NCI-H526 (cell line): ENCODE results near the gene PRDM15.

Source experiments
- DNase-seq, 2 experiments: peaks; one replicate each; lab custom pipeline; 2025; lab: John Stamatoyannopoulos, UW

PRDM15 gene

DNA sequence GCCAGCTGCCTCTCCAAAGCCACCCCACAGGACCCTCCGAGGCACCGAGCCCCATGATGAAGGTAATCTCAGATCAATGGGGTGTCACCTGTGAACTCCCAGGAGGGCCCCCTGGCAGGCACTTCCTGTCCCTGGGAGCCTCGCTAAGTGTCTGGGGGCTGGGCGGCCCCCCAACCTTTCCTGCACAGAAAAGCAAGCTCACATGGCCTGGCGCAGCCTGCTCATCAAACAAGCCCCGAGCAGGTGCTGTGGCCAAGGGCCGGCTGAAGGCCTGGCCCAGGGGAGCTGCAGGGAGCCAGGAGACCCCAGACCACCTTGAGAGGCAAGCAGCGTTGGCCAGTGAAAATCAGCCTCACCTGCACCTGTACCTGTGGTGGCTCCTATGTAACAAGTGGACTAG lies 115.1 kb downstream of the PRDM15 start:
- DNase-seq, result no peak

GRCh38 chr21:41763398-41763931 lies 115.7 kb downstream of the PRDM15 start:
- DNase-seq, result peak; percentile 44 to 76

DNA sequence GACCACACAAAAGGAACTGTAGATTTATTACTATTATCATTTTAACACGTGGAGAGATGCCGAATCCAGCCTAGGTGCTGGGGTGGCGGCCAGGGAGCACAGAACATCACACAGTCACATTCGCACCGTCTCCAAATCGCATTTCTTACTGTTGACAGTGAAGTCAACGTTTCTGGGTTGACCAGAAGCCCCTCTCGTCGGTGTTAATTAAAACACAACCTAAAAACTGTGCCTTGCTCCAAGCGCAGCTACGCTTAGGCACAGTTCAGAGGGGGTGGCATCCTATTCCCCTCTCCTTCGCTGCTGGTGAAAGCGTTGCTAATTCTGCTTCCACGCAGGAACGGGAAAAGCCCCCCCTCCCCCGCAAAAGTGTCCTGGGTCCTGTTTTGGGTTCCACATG lies 116.4 kb downstream of the PRDM15 start:
- DNase-seq, result no peak

DNA sequence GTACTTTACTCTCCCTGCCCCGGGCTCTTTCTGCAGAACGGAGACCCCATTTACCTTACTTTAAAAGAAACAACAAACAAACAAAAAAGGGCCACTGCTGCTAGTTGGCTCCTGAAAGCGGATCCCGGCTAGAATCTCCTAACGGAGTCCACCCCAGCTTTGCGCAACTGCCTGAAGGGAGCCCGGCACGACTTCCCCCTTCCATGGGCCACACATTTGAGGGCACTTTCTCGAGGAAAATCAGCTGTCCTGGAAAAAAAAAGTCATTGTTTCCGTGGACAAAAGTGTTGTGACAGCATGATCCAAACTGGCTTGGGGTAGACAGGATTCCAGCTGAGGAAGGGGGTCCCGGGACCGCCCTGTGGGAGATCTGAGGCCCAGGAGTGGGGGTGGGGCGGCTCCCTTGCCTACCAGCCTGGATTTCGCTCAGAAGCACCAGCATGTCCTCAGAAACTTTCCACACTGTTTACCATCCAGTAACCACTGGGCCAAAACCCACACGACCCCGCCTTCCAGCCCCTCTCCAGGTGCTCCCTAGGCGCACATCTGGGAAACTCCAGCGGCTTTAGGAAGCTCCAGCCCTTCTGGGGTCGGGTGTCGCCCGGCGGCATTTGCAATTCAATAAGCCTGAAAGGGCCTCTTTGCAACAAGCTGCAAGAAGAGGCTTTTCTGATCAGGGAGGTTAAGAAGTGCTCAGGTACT lies 117.1 kb downstream of the PRDM15 start:
- peak; percentile 24 to 85 for DNase-seq

DNA sequence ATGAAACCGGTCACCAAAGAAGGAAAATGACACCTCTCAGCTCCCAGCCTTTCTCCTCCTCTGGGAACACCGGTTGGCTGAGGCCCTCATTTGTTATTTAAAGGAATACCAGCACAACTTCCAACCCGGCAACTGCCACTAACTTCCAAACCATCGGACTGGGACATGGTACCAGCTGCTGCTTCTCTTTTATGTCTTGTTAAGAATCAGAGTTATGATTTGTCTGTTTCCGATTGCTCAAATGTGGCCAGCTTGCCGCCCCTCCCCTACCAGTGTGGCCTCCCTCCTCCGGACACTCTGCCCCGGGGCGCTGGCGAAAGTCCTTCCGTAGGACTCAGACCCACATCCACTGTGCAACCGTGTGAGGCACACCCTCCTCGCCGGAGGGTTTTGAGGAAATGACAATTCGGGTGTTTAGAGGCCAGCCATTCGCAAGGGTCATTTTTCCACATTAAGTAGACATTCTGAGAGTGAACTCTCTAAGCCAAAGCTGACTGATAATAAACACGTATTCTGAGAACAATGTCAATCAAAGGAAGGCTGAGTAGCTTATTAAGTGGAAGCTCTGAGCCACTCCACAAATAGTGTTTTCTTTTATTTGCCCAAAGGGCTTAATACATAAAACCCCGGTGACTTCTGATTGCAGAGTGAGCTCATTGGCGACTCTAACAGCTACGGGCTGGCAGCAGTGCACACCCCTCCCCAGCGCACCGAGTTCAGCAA lies 117.8 kb downstream of the PRDM15 start:
- peak; percentile 66 to 78 for DNase-seq

GRCh38 chr21:41760411-41760810 lies 118.7 kb downstream of the PRDM15 start:
- no peak for DNase-seq

GRCh38 chr21:41759926-41760325 lies 119.2 kb downstream of the PRDM15 start:
- no peak for DNase-seq

GRCh38 chr21:41759214-41759840 lies 119.8 kb downstream of the PRDM15 start:
- DNase-seq, result no peak

DNA sequence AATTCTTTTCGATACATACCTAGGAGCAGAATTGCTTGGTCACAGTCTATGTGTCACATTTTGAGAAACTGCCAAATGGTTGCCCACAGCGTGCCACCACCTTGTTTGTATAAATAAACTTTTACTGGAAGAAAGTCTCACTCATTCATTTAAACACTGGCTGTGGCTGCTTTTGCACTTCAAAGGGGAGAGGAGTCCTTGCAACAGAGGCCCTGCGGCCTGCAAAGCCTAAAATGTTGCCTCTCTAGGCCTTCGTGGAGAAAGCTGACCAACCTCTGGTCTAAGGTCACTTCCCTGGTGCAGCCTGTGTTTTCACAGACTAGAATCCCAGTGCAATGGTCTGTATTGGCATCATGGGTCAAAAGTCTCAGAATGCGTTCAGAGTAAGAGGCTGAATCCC lies 120.6 kb downstream of the PRDM15 start:
- no peak for DNase-seq

DNA sequence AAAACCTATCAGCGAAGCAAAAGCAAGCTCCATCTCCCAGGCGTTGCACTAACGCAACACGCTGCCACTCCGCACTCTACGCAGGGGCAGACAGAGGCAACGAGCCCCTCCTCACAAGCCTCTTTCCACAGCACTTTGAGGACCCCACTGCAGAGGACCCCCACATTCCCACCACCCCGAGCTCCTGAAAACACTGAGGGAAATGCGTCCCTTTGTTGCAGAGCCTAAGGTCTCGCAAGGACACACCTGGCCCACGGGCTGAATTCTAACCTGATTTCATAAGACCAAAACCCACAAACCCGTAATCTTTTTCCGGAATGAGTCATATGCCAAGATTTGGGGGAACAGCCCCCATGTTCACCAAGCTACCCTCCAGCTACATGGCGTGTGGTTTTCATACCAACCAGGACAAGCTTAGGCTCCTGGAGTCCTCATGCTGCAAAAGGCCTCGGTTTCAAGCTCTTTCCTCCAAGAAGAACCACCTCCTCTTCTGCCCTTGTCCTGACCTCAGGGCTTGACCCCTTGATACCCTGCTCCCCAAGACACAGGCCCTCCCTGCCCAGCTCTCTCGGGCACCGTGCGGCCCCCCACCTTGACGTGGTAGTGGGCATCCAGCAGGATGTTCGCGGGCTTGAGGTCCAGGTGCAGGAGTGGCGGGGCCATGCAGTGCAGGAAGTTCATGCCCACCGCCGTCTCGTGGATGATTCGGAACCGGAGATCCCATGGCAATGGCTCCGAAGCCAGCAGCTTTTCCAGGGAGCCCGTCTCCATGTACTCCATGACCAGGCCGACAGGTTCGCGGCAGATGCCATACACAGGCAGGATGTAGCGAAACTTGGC lies 123.0 kb downstream of the PRDM15 start:
- no peak for DNase-seq

- DNase-seq, result no peak
These were observed 123.7 kb downstream of the PRDM15 start for GRCh38 chr21:41755258-41755933.

GRCh38 chr21:41754479-41754891 lies 124.7 kb downstream of the PRDM15 start:
- DNase-seq, result no peak

- DNase-seq, result no peak
These were observed 125.9 kb downstream of the PRDM15 start for GRCh38 chr21:41753006-41753898.

DNA sequence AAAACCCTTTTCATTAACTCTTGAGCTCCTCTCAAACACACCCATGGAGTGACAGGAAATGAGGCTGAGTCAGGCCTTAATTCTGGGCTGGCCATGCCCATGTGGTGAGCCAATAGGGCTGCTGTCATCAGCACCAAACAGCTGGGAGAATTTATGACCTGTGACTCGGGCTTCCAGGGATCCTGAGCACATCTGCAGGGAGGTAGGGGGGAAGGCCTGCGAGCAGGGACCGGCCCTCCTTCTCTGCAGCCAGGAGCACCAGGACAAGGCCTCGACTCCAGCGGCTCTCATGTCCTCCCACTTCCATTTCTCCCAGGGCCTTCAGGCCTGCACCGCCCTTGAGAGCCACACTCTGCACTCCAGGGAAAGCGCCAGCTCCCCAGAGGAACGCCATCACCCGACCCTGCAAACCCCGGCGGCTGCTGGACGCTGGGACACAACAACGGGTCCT lies 126.9 kb downstream of the PRDM15 start:
- DNase-seq, result no peak

- peak in 1 of 2 experiments; percentile 52 for DNase-seq
These were observed 127.5 kb downstream of the PRDM15 start for GRCh38 chr21:41751611-41752011.

- no peak for DNase-seq
These were observed 128.5 kb downstream of the PRDM15 start for GRCh38 chr21:41750532-41751151.

DNA sequence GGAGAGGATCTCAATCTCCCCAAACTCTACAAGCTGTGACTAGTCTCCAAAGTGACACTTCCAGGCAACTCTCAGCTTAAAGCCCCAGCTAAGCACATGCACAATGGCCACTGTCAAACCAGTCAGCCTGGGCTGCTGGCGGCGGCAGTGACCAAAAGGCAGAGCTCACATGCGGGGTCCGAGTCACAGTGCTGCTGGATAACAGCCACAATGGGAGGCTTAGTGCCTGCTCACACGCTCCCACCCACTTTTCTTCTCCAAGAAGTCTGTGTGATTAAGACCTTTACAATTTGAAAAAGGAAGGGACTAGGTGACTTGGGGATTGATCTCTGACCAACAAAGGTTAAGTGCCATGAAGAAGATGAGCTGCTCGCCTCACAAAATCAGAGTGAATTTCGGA lies 129.1 kb downstream of the PRDM15 start:
- DNase-seq, result no peak

DNA sequence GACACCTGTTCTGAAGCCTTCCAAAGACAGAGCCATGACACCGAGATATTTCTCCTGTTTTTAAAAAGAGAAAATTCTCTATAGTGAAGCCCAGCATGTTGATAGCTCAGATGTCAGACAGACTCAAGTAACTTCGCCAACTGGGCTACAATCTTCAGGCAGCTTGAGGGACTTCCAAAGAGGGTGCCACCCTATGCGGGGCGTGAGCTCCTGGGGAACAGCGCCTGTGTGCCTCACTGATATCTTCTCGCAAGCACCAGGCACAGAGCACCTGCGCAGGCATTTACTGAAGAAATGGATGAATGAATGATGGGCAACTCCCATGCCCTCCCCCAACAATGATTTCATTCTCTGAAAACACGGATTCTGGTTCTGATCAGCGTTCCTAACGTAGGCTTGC lies 129.9 kb downstream of the PRDM15 start:
- DNase-seq, result no peak
